ENCODE measurements around the gene MT2A. TPM values are rescaled to one million over a fixed set of nuclear protein-coding genes. Genes with fewer than 3 reads are reported as not detected.

MT2A gene
- polyA plus RNA-seq, 1 donor from 2014 or later: not detected

DNA sequence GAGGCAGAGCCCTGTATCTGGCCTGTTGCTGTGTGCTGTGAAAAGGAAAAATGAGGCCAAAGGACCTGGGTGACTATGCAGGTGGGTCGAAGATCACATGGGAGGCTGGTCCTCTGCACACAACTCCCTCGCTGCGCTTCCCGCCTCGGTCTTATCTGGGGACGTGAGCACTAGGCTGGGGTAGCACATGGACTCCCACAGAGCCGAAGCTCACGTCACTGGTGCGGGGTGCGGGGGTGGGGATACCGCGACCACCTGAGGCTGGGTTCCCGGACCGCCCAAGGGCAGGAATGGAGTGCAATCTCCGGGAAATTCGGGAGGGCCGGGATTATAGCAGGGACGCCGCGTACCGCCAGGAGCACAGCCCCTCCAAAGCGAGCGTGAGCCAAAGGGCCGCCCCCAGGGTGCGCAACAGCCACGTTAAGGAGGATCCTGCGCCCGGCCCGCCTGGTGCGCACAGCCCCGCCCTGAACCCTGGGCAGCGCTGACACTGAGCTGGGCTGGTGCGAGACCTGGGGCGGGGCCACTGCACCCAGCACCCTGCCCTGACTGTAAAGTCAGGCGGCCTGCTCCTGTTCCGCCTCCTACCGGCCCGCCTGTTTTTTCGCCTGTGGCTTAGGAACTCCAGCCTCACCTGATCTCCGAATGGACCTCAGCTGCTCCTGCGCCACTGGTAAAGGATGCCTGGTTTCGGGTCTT lies 34.8 kb downstream of the MT2A start:
- peak overlapping the region; percentile 43 for H3K4me3 ChIP-seq (ENCODE audit: low read length)
- H3F3A ChIP-seq (ENCODE audit: insufficient read depth, low read length, poor library complexity, severe bottlenecking): no peaks in the 10 kb centered on the region
- no peak overlapping the region for H3K27ac ChIP-seq (ENCODE audit: low read length)
- H3K79me2 ChIP-seq (replicated peaks; ENCODE audit: insufficient read depth, low read length): no peaks in the 10 kb centered on the region
- H4K20me1 ChIP-seq (ENCODE audit: insufficient read depth): no peaks in the 10 kb centered on the region
- no peak for TF ChIP-seq TAF1 (IDR thresholded peaks at IDR 0.05; ENCODE audit: low read depth)
- no peak for TF ChIP-seq POLR2AphosphoS5 (IDR thresholded peaks at IDR 0.05)
- no peak for TF ChIP-seq MXI1 (conservative IDR thresholded peaks at IDR 0.05; ENCODE audit: poor library complexity, severe bottlenecking)
- no peak for TF ChIP-seq RAD21 (conservative IDR thresholded peaks at IDR 0.05)
- TF ChIP-seq EZH2 (IDR thresholded peaks at IDR 0.05; ENCODE audit: borderline replicate concordance, insufficient read depth, low read length, poor library complexity, severe bottlenecking): no peak
- TF ChIP-seq EP300 (conservative IDR thresholded peaks at IDR 0.05; ENCODE audit: poor library complexity, severe bottlenecking): no peak
- TF ChIP-seq SMC3 (conservative IDR thresholded peaks at IDR 0.05; ENCODE audit: poor library complexity): no peak
- TF ChIP-seq, protein P1, sequence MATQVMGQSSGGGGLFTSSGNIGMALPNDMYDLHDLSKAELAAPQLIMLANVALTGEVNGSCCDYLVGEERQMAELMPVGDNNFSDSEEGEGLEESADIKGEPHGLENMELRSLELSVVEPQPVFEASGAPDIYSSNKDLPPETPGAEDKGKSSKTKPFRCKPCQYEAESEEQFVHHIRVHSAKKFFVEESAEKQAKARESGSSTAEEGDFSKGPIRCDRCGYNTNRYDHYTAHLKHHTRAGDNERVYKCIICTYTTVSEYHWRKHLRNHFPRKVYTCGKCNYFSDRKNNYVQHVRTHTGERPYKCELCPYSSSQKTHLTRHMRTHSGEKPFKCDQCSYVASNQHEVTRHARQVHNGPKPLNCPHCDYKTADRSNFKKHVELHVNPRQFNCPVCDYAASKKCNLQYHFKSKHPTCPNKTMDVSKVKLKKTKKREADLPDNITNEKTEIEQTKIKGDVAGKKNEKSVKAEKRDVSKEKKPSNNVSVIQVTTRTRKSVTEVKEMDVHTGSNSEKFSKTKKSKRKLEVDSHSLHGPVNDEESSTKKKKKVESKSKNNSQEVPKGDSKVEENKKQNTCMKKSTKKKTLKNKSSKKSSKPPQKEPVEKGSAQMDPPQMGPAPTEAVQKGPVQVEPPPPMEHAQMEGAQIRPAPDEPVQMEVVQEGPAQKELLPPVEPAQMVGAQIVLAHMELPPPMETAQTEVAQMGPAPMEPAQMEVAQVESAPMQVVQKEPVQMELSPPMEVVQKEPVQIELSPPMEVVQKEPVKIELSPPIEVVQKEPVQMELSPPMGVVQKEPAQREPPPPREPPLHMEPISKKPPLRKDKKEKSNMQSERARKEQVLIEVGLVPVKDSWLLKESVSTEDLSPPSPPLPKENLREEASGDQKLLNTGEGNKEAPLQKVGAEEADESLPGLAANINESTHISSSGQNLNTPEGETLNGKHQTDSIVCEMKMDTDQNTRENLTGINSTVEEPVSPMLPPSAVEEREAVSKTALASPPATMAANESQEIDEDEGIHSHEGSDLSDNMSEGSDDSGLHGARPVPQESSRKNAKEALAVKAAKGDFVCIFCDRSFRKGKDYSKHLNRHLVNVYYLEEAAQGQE (IDR thresholded peaks at IDR 0.05; ENCODE audit: borderline replicate concordance): no peak
- TF ChIP-seq, protein P2, sequence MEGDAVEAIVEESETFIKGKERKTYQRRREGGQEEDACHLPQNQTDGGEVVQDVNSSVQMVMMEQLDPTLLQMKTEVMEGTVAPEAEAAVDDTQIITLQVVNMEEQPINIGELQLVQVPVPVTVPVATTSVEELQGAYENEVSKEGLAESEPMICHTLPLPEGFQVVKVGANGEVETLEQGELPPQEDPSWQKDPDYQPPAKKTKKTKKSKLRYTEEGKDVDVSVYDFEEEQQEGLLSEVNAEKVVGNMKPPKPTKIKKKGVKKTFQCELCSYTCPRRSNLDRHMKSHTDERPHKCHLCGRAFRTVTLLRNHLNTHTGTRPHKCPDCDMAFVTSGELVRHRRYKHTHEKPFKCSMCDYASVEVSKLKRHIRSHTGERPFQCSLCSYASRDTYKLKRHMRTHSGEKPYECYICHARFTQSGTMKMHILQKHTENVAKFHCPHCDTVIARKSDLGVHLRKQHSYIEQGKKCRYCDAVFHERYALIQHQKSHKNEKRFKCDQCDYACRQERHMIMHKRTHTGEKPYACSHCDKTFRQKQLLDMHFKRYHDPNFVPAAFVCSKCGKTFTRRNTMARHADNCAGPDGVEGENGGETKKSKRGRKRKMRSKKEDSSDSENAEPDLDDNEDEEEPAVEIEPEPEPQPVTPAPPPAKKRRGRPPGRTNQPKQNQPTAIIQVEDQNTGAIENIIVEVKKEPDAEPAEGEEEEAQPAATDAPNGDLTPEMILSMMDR (IDR thresholded peaks at IDR 0.05; ENCODE audit: poor library complexity, severe bottlenecking): no peak
- no peak overlapping the region for H2AFZ ChIP-seq (ENCODE audit: low read depth, low read length)
- H3K9me3 ChIP-seq (ENCODE audit: low read length): no peaks in the 10 kb centered on the region
- H3K9ac ChIP-seq (ENCODE audit: low read length): no peak overlapping the region
- no peaks in the 10 kb centered on the region for H3K9me2 ChIP-seq (ENCODE audit: insufficient read depth, low read length)
- no peaks in the 10 kb centered on the region for H3K36me3 ChIP-seq (ENCODE audit: insufficient read depth, low read length)
- H3K4me2 ChIP-seq (ENCODE audit: low read length): no peak overlapping the region
- peaks cover 100% of the 10 kb centered on the region for H3K27me3 ChIP-seq (ENCODE audit: insufficient read depth, low read depth, low read length)

DNA sequence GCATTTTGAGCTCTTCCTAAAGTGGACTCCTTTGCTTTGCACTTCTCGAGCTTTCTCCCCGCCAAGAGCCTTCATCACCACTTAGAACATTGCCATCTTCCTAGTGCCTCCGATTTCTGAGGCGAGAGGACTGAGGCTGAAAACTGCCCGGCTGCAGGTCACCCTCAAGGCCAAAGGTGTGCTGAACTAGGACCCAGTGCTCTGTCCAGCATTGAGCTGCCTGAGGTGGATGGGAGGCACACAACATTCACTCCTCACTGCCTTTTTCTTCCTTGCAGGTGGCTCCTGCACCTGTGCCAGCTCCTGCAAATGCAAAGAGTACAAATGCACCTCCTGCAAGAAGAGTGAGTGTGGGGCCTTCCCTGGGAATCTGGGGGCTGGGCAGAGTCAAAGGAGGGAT lies 35.4 kb downstream of the MT2A start:
- Histone ChIP-seq H3K4me3 (ENCODE audit: low read length) (no peak overlapping the region), H2AFZ (ENCODE audit: low read depth, low read length) (no peak overlapping the region), H3K79me2 (replicated peaks; ENCODE audit: insufficient read depth, low read length) (no peaks in the 10 kb centered on the region), H3K27ac (ENCODE audit: low read length) (no peak overlapping the region), H3F3A (ENCODE audit: insufficient read depth, low read length, poor library complexity, severe bottlenecking) (no peaks in the 10 kb centered on the region), H3K27me3 (ENCODE audit: insufficient read depth, low read depth, low read length) (peaks cover 100% of the 10 kb centered on the region), H3K4me2 (ENCODE audit: low read length) (no peak overlapping the region), H3K9me2 (ENCODE audit: insufficient read depth, low read length) (no peaks in the 10 kb centered on the region), H3K9me3 (ENCODE audit: low read length) (no peaks in the 10 kb centered on the region), H3K36me3 (ENCODE audit: insufficient read depth, low read length) (no peaks in the 10 kb centered on the region), H4K20me1 (ENCODE audit: insufficient read depth) (no peaks in the 10 kb centered on the region), H3K9ac (ENCODE audit: low read length) (no peak overlapping the region)
- TF ChIP-seq TAF1 (IDR thresholded peaks at IDR 0.05; ENCODE audit: low read depth) (no peak), EP300 (conservative IDR thresholded peaks at IDR 0.05; ENCODE audit: poor library complexity, severe bottlenecking) (no peak), EZH2 (IDR thresholded peaks at IDR 0.05; ENCODE audit: borderline replicate concordance, insufficient read depth, low read length, poor library complexity, severe bottlenecking) (no peak), MXI1 (conservative IDR thresholded peaks at IDR 0.05; ENCODE audit: poor library complexity, severe bottlenecking) (no peak), POLR2AphosphoS5 (IDR thresholded peaks at IDR 0.05) (no peak)
- TF ChIP-seq, protein P2 (IDR thresholded peaks at IDR 0.05; ENCODE audit: poor library complexity, severe bottlenecking): no peak
- TF ChIP-seq, protein P1 (IDR thresholded peaks at IDR 0.05; ENCODE audit: borderline replicate concordance): no peak

Measured in neural cell (in vitro differentiated cells).